Stomach (tissue), 9 donors: Measurements from ENCODE around the gene FAM124A. TPM values are rescaled to one million over a fixed set of nuclear protein-coding genes. Genes with fewer than 3 reads are reported as not detected.
A peak's percentile ranks its signal among the peaks of the same experiment; 100 is the strongest.
"Not testable (repeated sequence)": the region's sequence is repeated elsewhere in the genome, so short reads cannot be mapped to it uniquely, and the experiment has no call there.

Experiments
- DNase-seq, 2 donors: peaks; one replicate each; pipeline versions ENCODE4 v3.0.0 to v3.0.0-alpha.2; 2013 to 2019
- H3K27ac ChIP-seq, 5 donors: fragments of 200-600 bp in 4 of 5; sonication (generic) in 4 of 5; one replicate each; pipeline ENCODE4 v1.5.1; 2013 to 2019; ENCODE audit warnings: mild to moderate bottlenecking in 1 of 5, moderate library complexity in 1 of 5
- H3K27me3 ChIP-seq, 3 donors: fragments of 200-600 bp; sonication (generic); one replicate each; pipeline ENCODE4 v1.5.1; 2017 to 2019; ENCODE audit warnings: mixed run types in 1 of 3
- H3K36me3 ChIP-seq, 4 donors: fragments of 200-600 bp; sonication (generic); 1 replicate in 3 of 4; 2 replicates in 1 of 4; pipeline ENCODE4 v1.5.1; 2016 to 2019
- H3K4me1 ChIP-seq, 4 donors: fragments of 200-600 bp; sonication (generic); one replicate each; pipeline ENCODE4 v1.5.1; 2016 to 2019
- H3K4me3 ChIP-seq, 4 donors: fragments of 200-600 bp; sonication (generic) in 3 of 4; one replicate each; pipeline ENCODE4 v1.5.1; 2016 to 2019; ENCODE audit warnings: mild to moderate bottlenecking in 1 of 4
- H3K9me3 ChIP-seq, 4 donors: fragments of 200-600 bp; sonication (generic); one replicate each; pipeline ENCODE4 v1.5.1; 2016 to 2019
- EP300 ChIP-seq: sonication (generic); formaldehyde crosslinking; IDR thresholded peaks from one replicate; pipeline ENCODE4 v1.6.1; 2017; ENCODE audit warnings: antibody characterized with exemption
- POLR2A ChIP-seq, 4 donors: fragments of 450-650 bp; IDR thresholded peaks; one replicate each; pipeline ENCODE4 v1.6.1; 2016; ENCODE audit warnings: antibody characterized with exemption in 4 of 4, control low read depth in 2 of 4, mild to moderate bottlenecking in 1 of 4, moderate library complexity in 1 of 4
- POLR2AphosphoS5 ChIP-seq, 3 donors: sonication (generic); formaldehyde crosslinking; IDR thresholded peaks; one replicate each; pipeline ENCODE4 v1.6.1; 2016; ENCODE audit warnings: antibody characterized with exemption in 3 of 3
- WGBS, 5 donors: extraction: QIAGEN DNeasy Blood & Tissue Kit in 3 of 5; methylation state at CpG; one replicate each; pipeline versions ENCODE4 v1.1.5 to v1.1.7; 2013 to 2018; 5-methylcytosine and 5-hydroxymethylcytosine counted together
- intact Hi-C: fragments of 100-400 bp; cut with DNase I; formaldehyde crosslinking; loops from one replicate; pipeline ENCODE4 v1.15.1; 2023; ENCODE audit warnings: low total_unique reads
- polyA plus RNA-seq, 3 donors: library from polyadenylated mRNA; stranded (reverse); fragments of 200-250 nt; gene quantifications; one replicate each; pipeline ENCODE4 v1.2.3, GENCODE V29; 2013
- total RNA-seq, 5 donors: library from RNA; depleted of rRNA; stranded (reverse); fragments of >200 nt; gene quantifications; one replicate each; pipeline versions ENCODE4 v1.1.0 to v1.2.3, GENCODE V29; 2014 to 2016
- TF ChIP-seq, protein P1 (sequence below), 7 experiments: fragments of 450-650 bp in 4 of 7; fragments of 200-600 bp in 3 of 7; sonication (generic) in 3 of 7; IDR thresholded peaks; one replicate each; pipeline ENCODE4 v1.5.1; 2016 to 2019; ENCODE audit warnings: antibody characterized with exemption in 7 of 7, control low read depth in 2 of 7, mild to moderate bottlenecking in 1 of 7
- donor health status: healthy with polysubstance abuse.
- donor health status: Bipolar disorder and iron deficiency.
- donor health status: healthy.

Gene FAM124A
- total and polyA plus RNA-seq, 8 donors: 0.46 to 21.0 (median 2.6) TPM

- no peak for DNase-seq
- Histone ChIP-seq H3K9me3 (no peaks in the 10 kb centered on the region), H3K27ac (no peak overlapping the region), H3K4me1 (peaks cover 0 to 19% (median 9%) of the 10 kb centered on the region in 4 donors), H3K36me3 (peaks cover 0 to 7% (median 3%) of the 10 kb centered on the region in 4 donors), H3K4me3 (no peak overlapping the region), H3K27me3 (no peaks in the 10 kb centered on the region)
- WGBS, 5 donors: 92 to 98% (median 93%) methylated on average over 1 of the region's 1 CpG
- TF ChIP-seq POLR2A (IDR thresholded peaks at IDR 0.05) (no peak), EP300 (no peak), POLR2AphosphoS5 (IDR thresholded peaks at IDR 0.05) (no peak)
- TF ChIP-seq, protein P1, sequence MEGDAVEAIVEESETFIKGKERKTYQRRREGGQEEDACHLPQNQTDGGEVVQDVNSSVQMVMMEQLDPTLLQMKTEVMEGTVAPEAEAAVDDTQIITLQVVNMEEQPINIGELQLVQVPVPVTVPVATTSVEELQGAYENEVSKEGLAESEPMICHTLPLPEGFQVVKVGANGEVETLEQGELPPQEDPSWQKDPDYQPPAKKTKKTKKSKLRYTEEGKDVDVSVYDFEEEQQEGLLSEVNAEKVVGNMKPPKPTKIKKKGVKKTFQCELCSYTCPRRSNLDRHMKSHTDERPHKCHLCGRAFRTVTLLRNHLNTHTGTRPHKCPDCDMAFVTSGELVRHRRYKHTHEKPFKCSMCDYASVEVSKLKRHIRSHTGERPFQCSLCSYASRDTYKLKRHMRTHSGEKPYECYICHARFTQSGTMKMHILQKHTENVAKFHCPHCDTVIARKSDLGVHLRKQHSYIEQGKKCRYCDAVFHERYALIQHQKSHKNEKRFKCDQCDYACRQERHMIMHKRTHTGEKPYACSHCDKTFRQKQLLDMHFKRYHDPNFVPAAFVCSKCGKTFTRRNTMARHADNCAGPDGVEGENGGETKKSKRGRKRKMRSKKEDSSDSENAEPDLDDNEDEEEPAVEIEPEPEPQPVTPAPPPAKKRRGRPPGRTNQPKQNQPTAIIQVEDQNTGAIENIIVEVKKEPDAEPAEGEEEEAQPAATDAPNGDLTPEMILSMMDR (IDR thresholded peaks at IDR 0.05): no peak
- intact Hi-C loops: loop anchor here (5.0 to 10.0 kb wide), 2 partner anchors 61 to 129 kb away; partner anchors contain the start of gene FAM124A
Measured at GRCh38 chr13:51283371-51283770, 61.2 kb downstream of the FAM124A start.

DNA sequence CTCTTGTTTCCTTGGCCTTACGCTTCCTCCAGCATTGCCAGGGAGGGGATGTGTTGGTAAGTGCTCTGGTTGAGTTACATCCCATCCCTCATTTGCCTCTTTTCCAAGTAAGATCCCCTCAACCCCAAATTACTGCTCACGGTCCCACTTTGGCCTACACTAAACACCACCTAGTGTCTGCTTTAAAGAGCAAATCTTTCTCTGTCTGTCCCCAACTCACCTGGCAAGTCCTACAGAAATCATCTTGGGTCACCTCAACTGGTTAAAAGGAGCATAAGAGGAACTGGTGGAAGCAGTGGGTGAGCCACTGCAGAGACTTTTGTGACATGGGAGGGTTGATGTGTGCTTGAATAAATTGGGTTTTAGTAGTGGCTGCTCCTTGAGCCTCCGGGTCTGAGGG lies 62.1 kb downstream of the FAM124A start:
- H3K9me3 ChIP-seq: no peaks in the 10 kb centered on the region
- H3K4me1 ChIP-seq: peaks cover 0 to 14% (median 9%) of the 10 kb centered on the region in 4 donors
- intact Hi-C loops: loop anchor here (5.0 to 10.0 kb wide), 2 partner anchors 62 to 130 kb away; partner anchors contain the start of gene FAM124A
- 88 to 95% (median 90%) methylated on average over 3 of the region's 3 CpGs for WGBS, 5 donors
- DNase-seq: no peak
- TF ChIP-seq POLR2AphosphoS5 (IDR thresholded peaks at IDR 0.05) (no peak), POLR2A (IDR thresholded peaks at IDR 0.05) (no peak)
- H3K27me3 ChIP-seq: no peaks in the 10 kb centered on the region
- H3K27ac ChIP-seq: no peak overlapping the region
- H3K4me3 ChIP-seq: no peak overlapping the region
- peaks cover 0 to 7% (median 3%) of the 10 kb centered on the region in 4 donors for H3K36me3 ChIP-seq

GRCh38 chr13:51286135-51287002 lies 64.2 kb downstream of the FAM124A start:
- TF ChIP-seq POLR2AphosphoS5 (IDR thresholded peaks at IDR 0.05) (peak in 1 of 3 donors; percentile 37), POLR2A (IDR thresholded peaks at IDR 0.05) (no peak)
- TF ChIP-seq, protein P1 (IDR thresholded peaks at IDR 0.05): peak in 6 of 7 experiments; percentile 4 to 87 (median 80)
- Histone ChIP-seq H3K27ac (no peak overlapping the region), H3K4me1 (peaks cover 0 to 17% (median 10%) of the 10 kb centered on the region in 4 donors), H3K4me3 (no peak overlapping the region), H3K9me3 (no peaks in the 10 kb centered on the region), H3K36me3 (no peaks in the 10 kb centered on the region), H3K27me3 (no peaks in the 10 kb centered on the region)
- intact Hi-C loops: loop anchor here (10.0 kb wide), 1 partner anchor 132 kb away; no protein-coding TSS in a partner anchor
- peak; percentile 83 to 91 for DNase-seq
- 43 to 44% (median 44%) methylated on average over 13 of the region's 13 CpGs for WGBS, 5 donors

- H3K36me3 ChIP-seq: no peaks in the 10 kb centered on the region
- no peak overlapping the region for H3K4me3 ChIP-seq
- 88 to 96% (median 91%) methylated on average over 4 of the region's 4 CpGs for WGBS, 5 donors
- TF ChIP-seq POLR2AphosphoS5 (IDR thresholded peaks at IDR 0.05): no peak
- TF ChIP-seq POLR2A (IDR thresholded peaks at IDR 0.05): no peak
- no peak for TF ChIP-seq EP300
- no peaks in the 10 kb centered on the region for H3K9me3 ChIP-seq
- no peak overlapping the region for H3K27ac ChIP-seq
- no peak for DNase-seq
- no peaks in the 10 kb centered on the region for H3K27me3 ChIP-seq
- peaks cover 6 to 21% (median 13%) of the 10 kb centered on the region in 4 donors for H3K4me1 ChIP-seq
- intact Hi-C loops: loop anchor here (10.0 kb wide), 1 partner anchor 133 kb away; no protein-coding TSS in a partner anchor
Measured at GRCh38 chr13:51287758-51288157, 65.6 kb downstream of the FAM124A start.

DNA sequence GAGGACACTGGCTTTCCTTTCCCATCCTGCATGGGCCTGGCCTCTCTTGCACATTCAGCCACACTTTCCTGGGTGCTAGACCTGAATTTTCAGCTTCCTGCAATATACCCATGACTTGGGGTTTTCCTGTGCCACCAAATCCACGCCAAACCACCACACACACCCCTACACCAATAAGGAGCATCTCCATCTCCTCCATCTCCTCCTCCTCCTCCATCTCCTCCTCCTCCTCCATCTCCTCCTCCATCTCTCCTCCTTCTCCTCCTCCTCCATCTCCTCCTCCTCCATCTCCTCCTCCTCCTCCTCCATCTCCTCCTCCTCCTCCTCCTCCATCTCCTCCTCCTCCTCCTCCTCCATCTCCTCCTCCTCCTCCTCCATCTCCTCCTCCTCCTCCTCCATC lies 66.1 kb downstream of the FAM124A start:
- H3K36me3 ChIP-seq, DNase-seq, H3K9me3 ChIP-seq, H3K4me3 ChIP-seq, H3K27me3 ChIP-seq, H3K27ac ChIP-seq: not testable (repeated sequence)
- intact Hi-C loops: loop anchor here (10.0 kb wide), 1 partner anchor 133 kb away; no protein-coding TSS in a partner anchor
- peaks cover 6 to 23% (median 15%) of the 10 kb centered on the region in 4 donors for H3K4me1 ChIP-seq
- WGBS, 5 donors: 73 to 85% (median 79%) methylated on average over 1 of the region's 1 CpG
